ENCODE data around the gene RCAN1.

GRCh38 chr21:34559089-34559631 lies 55.8 kb downstream of the RCAN1 start:
- TF ChIP-seq CTCF (conservative IDR thresholded peaks at IDR 0.05; ENCODE audit: low read depth, low read length) (no peak), EZH2 (IDR thresholded peaks at IDR 0.05; ENCODE audit: borderline replicate concordance, low read depth, low read length, poor library complexity, severe bottlenecking) (no peak)
